Small intestine (tissue), 7 donors: ENCODE results near the gene AFF3. TPM values are rescaled to one million over a fixed set of nuclear protein-coding genes. Genes with fewer than 3 reads are reported as not detected.
A peak's percentile ranks its signal among the peaks of the same experiment; 100 is the strongest.
"Not testable (repeated sequence)": the region's sequence is repeated elsewhere in the genome, so short reads cannot be mapped to it uniquely, and the experiment has no call there.

Experiments used
- DNase-seq, 2 donors: peaks; one replicate each; pipeline versions ENCODE4 v3.0.0 to v3.0.0-alpha.2; 2013
- FAIRE-seq: peaks from 2 replicates; lab custom pipeline; 2012; peaks lifted over from hg19 to GRCh38; lab: Jason Lieb, UNC
- H3K27ac ChIP-seq, 3 donors: one replicate each; pipeline ENCODE4 v1.5.1; 2013; ENCODE audit warnings: low read length in 2 of 3, mild to moderate bottlenecking in 2 of 3, control low read depth in 1 of 3, inconsistent platforms in 1 of 3, low read depth in 1 of 3, moderate library complexity in 1 of 3
- H3K27me3 ChIP-seq, 3 donors: one replicate each; pipeline ENCODE4 v1.6.1; 2013; ENCODE audit warnings: low read length in 3 of 3, inconsistent platforms in 1 of 3; ENCODE audit not compliant: control insufficient read depth in 3 of 3, insufficient read depth in 3 of 3
- H3K36me3 ChIP-seq, 3 donors: one replicate each; pipeline ENCODE4 v1.6.1; 2013; ENCODE audit warnings: low read length in 3 of 3, inconsistent platforms in 1 of 3, low read depth in 1 of 3, mild to moderate bottlenecking in 1 of 3, moderate library complexity in 1 of 3; ENCODE audit not compliant: control insufficient read depth in 3 of 3, insufficient read depth in 2 of 3
- H3K4me1 ChIP-seq, 3 donors: one replicate each; pipeline ENCODE4 v1.6.1; 2013; ENCODE audit warnings: low read length in 2 of 3, inconsistent platforms in 1 of 3, low read depth in 1 of 3, mild to moderate bottlenecking in 1 of 3, moderate library complexity in 1 of 3; ENCODE audit not compliant: control insufficient read depth in 3 of 3, insufficient read depth in 2 of 3
- H3K4me3 ChIP-seq, 3 donors: one replicate each; pipeline ENCODE4 v1.5.1; 2013; ENCODE audit warnings: low read length in 3 of 3, control low read depth in 1 of 3, inconsistent platforms in 1 of 3, low read depth in 1 of 3, mild to moderate bottlenecking in 1 of 3, moderate library complexity in 1 of 3
- H3K9me3 ChIP-seq, 2 donors: one replicate each; pipeline ENCODE4 v1.6.1; 2013; ENCODE audit warnings: low read depth in 1 of 2, low read length in 1 of 2; ENCODE audit not compliant: control insufficient read depth in 2 of 2, insufficient read depth in 1 of 2
- WGBS, 3 donors: extraction: QIAGEN DNeasy Blood & Tissue Kit; methylation state at CpG; one replicate each; pipeline ENCODE4 v1.1.7; 2013; 5-methylcytosine and 5-hydroxymethylcytosine counted together
- polyA plus RNA-seq, 4 donors: library from polyadenylated mRNA; stranded (reverse) in 3 of 4; unstranded in 1 of 4; fragments of 200-250 nt in 3 of 4; fragments of 120-200 nt in 1 of 4; gene quantifications; one replicate each; pipeline versions ENCODE4 v1.2.1 to v1.2.3, GENCODE V29; 2013
- donor health status: healthy with polysubstance abuse.
- donor health status: control.
- donor health status: control.
- donor health status: Bipolar disorder and iron deficiency.
- donor health status: healthy.

Gene AFF3
- polyA plus RNA-seq, 4 donors, result 0.27 to 3.2 (median 0.92) TPM; not detected in 1

DNA sequence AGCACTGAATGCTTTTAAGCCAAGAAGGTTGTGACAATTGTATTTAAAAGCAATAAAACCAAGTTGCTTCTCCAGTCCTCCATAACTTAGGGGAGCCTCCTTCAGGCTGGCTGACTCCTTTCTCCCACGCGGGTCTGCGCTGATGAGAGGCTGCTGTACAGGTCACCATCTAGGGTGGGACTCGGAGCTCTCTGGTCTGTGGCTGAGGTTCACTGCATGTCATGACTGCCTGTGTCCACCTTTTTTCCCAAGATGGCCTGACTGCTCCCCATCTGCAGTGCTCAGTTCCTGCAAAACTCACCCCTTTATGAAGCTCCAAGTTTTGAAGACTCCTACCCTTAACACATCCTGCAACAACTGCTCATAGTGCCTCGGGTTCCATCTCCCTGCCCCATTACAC is 194.4 kb downstream of the AFF3 start:
- 92 to 93% (median 92%) methylated on average over 5 of the region's 5 CpGs for WGBS, 3 donors
- Histone ChIP-seq H3K9me3 (no peaks in the 10 kb centered on the region), H3K27me3 (no peaks in the 10 kb centered on the region), H3K4me1 (no peaks in the 10 kb centered on the region), H3K36me3 (no peaks in the 10 kb centered on the region), H3K27ac (no peak overlapping the region), H3K4me3 (no peak overlapping the region)
- no peak for FAIRE-seq
- DNase-seq, result no peak

GRCh38 chr2:99947366-99947765 is 195.0 kb downstream of the AFF3 start:
- H3K4me3 ChIP-seq, DNase-seq, H3K36me3 ChIP-seq, H3K9me3 ChIP-seq, H3K27me3 ChIP-seq, H3K4me1 ChIP-seq, FAIRE-seq, H3K27ac ChIP-seq: not testable (repeated sequence)
- 74 to 92% (median 74%) methylated on average over 4 of the region's 4 CpGs for WGBS, 3 donors

DNA sequence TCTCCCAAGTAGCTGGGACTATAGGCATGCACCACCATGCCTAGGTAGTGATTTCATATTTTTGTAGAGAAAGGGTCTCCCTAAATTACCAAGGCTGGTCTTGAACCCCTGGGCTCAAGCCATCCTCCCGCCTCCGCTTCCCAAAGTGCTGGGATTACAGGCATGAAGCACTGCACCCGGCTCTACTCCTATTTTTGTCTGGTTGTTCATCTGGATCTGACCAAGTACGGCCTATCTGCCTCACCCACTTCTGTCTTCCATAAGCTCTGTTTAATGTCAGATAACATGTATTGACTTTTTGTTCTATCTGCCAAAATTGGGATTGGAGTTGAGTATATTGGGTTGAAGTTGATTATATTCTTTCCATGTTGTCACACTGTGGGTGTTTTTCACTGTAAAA is 198.4 kb downstream of the AFF3 start:
- H3K27ac ChIP-seq, result no peak overlapping the region
- DNase-seq, result no peak
- FAIRE-seq, result no peak
- H3K4me1 ChIP-seq, result no peaks in the 10 kb centered on the region
- no peak overlapping the region for H3K4me3 ChIP-seq
- H3K36me3 ChIP-seq, result no peaks in the 10 kb centered on the region
- 81 to 90% (median 82%) methylated on average over 4 of the region's 4 CpGs for WGBS, 3 donors
- H3K27me3 ChIP-seq, result no peaks in the 10 kb centered on the region
- peaks cover 0 to 7% of the 10 kb centered on the region in 2 donors for H3K9me3 ChIP-seq

DNA sequence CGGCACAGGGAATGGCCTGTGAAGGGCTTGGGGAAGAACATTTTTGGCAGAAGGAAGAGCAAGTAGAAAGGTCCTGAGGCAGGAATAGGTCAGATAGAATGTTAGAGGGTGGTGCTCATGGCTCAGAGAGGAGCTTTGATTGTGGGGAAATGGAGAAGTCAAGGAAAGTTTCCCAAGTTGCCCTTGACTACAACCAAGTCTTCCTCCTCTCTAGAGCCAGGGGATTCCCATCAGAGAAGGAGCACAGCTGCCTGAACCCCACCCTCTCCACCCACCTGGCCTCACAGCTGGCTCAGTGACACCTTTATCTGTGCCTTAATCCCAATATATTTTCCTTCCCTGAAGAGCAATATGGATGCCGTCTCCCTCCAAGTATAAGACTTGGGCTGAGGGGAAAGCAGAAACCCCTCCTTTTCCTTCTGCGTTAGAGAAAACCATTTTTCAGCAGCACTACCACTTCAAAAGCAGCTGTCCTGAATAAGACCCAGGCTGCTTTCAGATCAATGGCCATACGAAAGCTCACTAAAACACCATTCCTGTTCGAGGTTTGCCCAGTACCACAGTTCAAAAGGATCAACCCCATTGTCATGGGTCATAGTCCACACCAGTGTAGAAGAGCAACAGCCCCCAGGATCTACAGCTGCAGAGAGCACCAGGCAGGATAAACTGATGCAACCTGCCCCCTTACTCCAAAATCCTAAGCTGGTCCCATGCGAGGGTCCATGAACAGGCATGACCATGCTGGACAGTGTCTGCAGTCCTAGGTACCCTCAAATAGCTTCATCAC is 199.6 kb downstream of the AFF3 start:
- Histone ChIP-seq H3K36me3 (no peaks in the 10 kb centered on the region), H3K4me1 (peaks cover 0 to 7% (median 0%) of the 10 kb centered on the region in 3 donors), H3K27me3 (no peaks in the 10 kb centered on the region), H3K9me3 (peaks cover 0 to 7% of the 10 kb centered on the region in 2 donors), H3K27ac (no peak overlapping the region), H3K4me3 (no peak overlapping the region)
- WGBS, 3 donors, result 87 to 91% (median 88%) methylated on average over 6 of the region's 6 CpGs
- FAIRE-seq (no peak), DNase-seq (no peak)

- DNase-seq (no peak), FAIRE-seq (no peak)
- H3K27ac ChIP-seq, result no peak overlapping the region
- peaks cover 0 to 7% of the 10 kb centered on the region in 2 donors for H3K9me3 ChIP-seq
- WGBS, 3 donors, result 78 to 81% (median 79%) methylated on average over 7 of the region's 7 CpGs
- H3K4me3 ChIP-seq, result no peak overlapping the region
- peaks cover 0 to 7% (median 0%) of the 10 kb centered on the region in 3 donors for H3K4me1 ChIP-seq
- H3K27me3 ChIP-seq, result peaks cover 0 to 4% (median 0%) of the 10 kb centered on the region in 3 donors
- no peaks in the 10 kb centered on the region for H3K36me3 ChIP-seq
Observed at GRCh38 chr2:99940963-99941362, 201.4 kb downstream of the AFF3 start.

DNA sequence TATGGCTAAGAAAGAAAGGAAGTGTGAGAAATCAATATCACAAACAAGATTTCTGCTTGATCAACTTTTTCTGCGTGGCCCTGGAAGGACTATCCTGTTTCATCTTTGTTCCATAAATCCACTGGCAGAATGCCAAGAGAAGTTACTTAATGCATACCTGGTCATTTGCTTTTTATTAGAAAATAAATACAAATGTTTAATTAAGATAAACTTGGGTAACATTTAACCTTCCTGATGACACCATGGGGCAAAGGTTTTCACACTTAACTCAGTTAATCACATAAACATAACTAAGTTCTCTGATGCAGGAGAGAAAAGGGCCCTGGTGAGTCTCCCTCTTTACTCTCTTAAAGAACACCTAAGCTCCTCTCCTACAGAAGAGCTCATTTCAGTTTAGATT is 203.3 kb downstream of the AFF3 start:
- DNase-seq (peak; percentile 72 to 75), FAIRE-seq (no peak)
- Histone ChIP-seq H3K27ac (peak overlapping the region in 1 of 3 donors; percentile 4), H3K4me3 (no peak overlapping the region), H3K4me1 (peaks cover 0 to 7% (median 0%) of the 10 kb centered on the region in 3 donors), H3K36me3 (no peaks in the 10 kb centered on the region), H3K9me3 (peaks cover 0 to 7% of the 10 kb centered on the region in 2 donors), H3K27me3 (peaks cover 0 to 8% (median 0%) of the 10 kb centered on the region in 3 donors)
- 15 to 63% (median 32%) methylated on average over 1 of the region's 1 CpG for WGBS, 3 donors

DNA sequence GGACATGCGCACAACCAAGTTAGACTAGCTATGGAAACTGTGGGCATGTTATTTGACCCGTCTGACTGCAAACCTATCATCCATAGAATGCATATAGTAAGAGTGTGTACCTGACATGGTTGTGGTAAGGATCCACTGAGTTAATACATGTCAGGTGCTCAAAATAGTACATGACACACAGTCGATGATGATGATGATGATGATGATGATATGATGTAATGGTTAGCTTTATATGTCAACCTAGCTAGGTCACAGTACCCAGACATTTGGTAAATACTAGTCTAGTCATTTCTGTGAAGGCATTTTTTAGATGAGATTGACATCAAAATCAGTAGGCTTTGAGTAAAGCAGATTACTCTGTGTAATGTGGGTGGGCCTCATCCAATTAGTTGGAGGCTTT is 204.1 kb downstream of the AFF3 start:
- H3K4me1 ChIP-seq, result peaks cover 0 to 7% (median 0%) of the 10 kb centered on the region in 3 donors
- 85 to 95% (median 86%) methylated on average over 3 of the region's 3 CpGs for WGBS, 3 donors

GRCh38 chr2:99936065-99936464 is 206.3 kb downstream of the AFF3 start:
- no peaks in the 10 kb centered on the region for H3K9me3 ChIP-seq
- no peaks in the 10 kb centered on the region for H3K36me3 ChIP-seq
- WGBS, 3 donors, result 77 to 85% (median 78%) methylated on average over 3 of the region's 3 CpGs
- no peak overlapping the region for H3K4me3 ChIP-seq
- peaks cover 0 to 8% (median 0%) of the 10 kb centered on the region in 3 donors for H3K27me3 ChIP-seq
- no peak for DNase-seq
- FAIRE-seq, result no peak
- H3K27ac ChIP-seq, result no peak overlapping the region
- H3K4me1 ChIP-seq, result peaks cover 0 to 7% (median 0%) of the 10 kb centered on the region in 3 donors

More for the DNA sequence above, 204.1 kb downstream of the AFF3 start:
- Histone ChIP-seq H3K27me3 (peaks cover 0 to 8% (median 0%) of the 10 kb centered on the region in 3 donors), H3K4me3 (no peak overlapping the region), H3K27ac (no peak overlapping the region), H3K36me3 (no peaks in the 10 kb centered on the region), H3K9me3 (peaks cover 0 to 7% of the 10 kb centered on the region in 2 donors)
- DNase-seq (no peak), FAIRE-seq (no peak)
